NCI-H82 treated with DMSO at 0.1 percent for 48 hours (cell line): Measurements from ENCODE around the gene KHDC1.
"Not testable (repeated sequence)": the region's sequence is repeated elsewhere in the genome, so short reads cannot be mapped to it uniquely, and the experiment has no call there.

Experiments
- DNase-seq: peaks from one replicate; lab custom pipeline; 2025; ENCODE audit not compliant: unreplicated experiment; lab: John Stamatoyannopoulos, UW

KHDC1 gene

GRCh38 chr6:73262671-73263569 is at the start of gene KHDC1:
Gene KHDC1, minus strand, starts transcription at chr6:73263196. Its CDS starts 20,679 bp downstream, at chr6:73242517.
- DNase-seq: peak; percentile 33

- not testable (repeated sequence) for DNase-seq
These were observed 47.5 kb upstream of the KHDC1 start for GRCh38 chr6:73310503-73310845.

DNA sequence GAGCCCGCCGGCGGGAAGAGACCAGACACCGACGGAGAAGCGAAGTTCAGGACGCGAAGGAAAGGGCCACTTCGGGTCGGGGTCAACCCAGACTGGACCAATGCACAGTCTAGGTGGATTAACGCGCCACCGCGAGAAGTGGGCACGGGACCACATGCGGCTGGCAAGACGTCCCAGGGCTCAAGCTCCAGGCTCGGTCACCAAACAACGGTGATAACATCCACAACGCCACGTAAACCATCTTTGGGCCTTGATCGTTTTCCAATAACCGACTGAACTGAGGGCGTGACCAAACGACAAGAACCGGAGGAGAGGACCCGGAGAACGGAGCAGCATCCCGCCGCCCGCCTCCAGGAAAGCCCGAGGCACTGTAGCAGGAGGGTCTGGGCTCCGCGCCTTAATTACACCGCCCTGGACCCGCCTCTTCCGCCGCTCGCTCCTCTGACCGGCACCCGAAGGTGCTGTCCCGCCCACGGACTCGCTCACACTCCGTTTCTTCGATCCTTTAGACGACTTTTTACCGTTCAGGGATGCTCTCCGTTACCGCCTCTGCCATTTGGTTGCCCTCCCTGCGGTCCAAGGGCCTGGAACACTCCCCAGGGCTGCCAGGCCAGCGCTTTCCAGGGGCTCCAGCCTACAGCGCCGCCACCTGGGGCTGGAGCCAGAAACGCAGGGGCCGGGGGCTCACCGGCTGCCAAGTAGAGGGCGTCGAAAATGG is 46.9 kb upstream of the KHDC1 start:
- DNase-seq: peak; percentile 37

DNA sequence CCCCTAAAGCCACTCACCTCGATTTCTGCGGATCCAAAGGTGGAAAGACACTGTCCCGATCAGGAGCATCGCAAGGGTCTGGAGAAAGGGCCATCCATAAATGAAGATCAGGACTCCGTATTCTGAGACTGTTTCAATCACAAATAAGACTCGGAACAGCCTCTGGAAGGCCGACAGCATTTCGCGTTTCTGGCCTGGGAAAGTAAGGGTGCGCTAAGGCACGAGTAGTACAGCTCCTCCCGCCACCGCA is 46.5 kb upstream of the KHDC1 start:
- no peak for DNase-seq

GRCh38 chr6:73308712-73309534 is 45.9 kb upstream of the KHDC1 start:
- DNase-seq: peak; percentile 5

DNA sequence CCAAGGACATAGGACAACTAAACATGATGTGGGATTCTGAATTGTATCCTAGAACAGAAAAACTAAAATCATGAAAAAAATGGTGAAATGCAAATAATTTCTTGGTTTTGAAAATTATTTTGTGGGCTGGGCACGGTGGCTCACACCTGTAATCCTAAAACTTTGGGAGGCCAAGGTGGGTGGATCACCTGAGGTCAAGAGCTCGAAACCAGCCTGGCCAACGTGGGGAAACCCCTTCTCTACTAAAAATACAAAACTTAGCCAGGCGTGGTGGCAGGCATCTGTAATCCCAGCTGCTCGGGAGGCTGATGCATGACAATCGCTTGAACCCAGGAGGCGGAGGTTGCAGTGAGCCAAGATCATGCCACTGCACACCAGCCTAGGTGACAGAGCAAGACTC is 40.8 kb upstream of the KHDC1 start:
- not testable (repeated sequence) for DNase-seq

GRCh38 chr6:73302339-73302738 is 39.3 kb upstream of the KHDC1 start:
- no peak for DNase-seq

GRCh38 chr6:73299151-73299971 is 36.4 kb upstream of the KHDC1 start:
- no peak for DNase-seq

- DNase-seq: no peak
These were observed 30.3 kb upstream of the KHDC1 start for GRCh38 chr6:73293331-73293730.

- DNase-seq: no peak
These were observed 27.4 kb upstream of the KHDC1 start for GRCh38 chr6:73290435-73290834.

GRCh38 chr6:73286752-73287151 is 23.8 kb upstream of the KHDC1 start:
- no peak for DNase-seq

DNA sequence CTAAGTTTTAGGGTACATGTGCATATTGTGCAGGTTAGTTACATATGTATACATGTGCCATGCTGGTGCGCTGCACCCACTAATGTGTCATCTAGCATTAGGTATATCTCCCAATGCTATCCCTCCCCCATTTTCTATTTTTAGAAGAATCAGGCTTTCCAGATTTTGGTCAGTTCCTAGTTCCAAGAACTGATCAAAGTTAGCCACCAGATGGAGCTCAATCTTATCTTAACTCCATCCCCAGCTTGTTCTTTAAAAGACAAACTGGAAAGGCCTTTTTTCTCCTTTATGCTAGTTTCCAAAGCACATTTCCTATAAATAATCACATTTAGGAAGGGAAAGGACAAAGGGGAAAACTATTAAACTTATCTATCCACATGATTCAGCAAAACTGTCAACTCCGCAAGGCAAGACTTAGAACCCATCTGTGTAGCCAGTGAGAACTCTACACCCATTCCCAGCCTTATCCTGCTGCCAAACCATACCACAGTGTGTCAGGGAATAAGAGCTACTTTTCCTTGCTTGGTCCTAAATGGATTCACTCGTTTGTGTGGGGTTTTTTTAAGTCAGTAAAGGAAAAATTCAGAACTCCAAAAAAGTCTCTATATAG is 22.8 kb upstream of the KHDC1 start:
- DNase-seq: peak; percentile 4

- DNase-seq: no peak
These were observed 19.9 kb upstream of the KHDC1 start for GRCh38 chr6:73282871-73283270.

- DNase-seq: not testable (repeated sequence)
These were observed 18.7 kb upstream of the KHDC1 start for GRCh38 chr6:73281684-73282083.

- not testable (repeated sequence) for DNase-seq
These were observed 6.3 kb upstream of the KHDC1 start for GRCh38 chr6:73269296-73269695.

DNA sequence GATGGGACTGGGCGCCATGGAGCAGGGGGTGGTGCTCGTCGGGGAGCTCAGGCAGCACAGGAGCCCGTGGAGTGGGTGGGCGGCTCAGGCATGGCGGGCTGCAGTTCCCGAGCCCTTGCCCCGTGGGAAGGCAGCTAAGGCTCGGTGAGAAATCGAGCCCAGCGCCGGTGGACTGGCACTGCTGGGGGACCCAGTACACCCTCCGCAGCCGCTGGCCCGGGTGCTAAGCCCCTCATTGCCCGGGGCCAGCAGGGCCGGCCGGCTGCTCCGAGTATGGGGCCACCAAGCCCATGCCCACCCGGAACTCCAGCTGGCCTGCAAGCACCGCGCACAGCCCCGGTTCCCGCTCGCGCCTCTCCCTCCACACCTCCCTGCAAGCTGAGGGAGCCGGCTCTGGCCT is 5.9 kb upstream of the KHDC1 start:
- DNase-seq: not testable (repeated sequence)

DNA sequence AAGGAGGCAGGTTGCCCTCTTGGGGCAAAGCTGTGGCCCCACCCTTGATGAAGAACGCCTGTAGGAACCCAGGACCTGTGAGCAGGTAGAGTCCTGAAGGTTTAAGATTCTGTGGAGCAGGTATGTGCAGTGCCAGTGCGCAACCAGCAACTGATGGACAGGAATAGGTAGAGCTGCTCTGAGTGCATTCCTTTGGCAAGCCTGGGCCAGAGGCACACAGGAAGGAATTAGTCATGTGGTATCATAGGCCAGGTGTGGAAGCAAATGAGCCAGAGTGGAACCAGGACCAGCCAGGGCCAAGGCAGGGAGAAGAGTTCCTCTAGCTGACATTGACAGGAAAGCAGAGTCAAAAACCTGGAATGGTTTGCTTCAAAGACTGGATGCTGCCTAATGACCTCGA is 1.4 kb upstream of the KHDC1 start:
- no peak for DNase-seq

DNA sequence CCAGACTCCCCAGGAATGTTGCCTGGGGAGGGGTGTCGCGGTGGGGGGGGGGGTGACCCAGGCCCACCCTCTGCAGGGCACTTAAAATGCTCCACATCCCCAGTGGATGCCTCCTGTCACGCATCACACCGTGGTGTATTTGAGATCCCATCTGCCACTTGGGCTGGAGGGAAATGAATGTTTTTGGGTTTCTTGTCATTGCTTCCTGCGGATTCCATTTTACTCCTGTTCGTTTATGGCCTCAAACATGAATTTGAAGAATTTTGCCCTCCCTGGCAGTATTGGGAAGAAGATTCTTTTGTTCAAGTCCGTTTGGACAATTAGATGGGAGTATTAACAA is 544 bp upstream of the KHDC1 start:
- DNase-seq: no peak

DNA sequence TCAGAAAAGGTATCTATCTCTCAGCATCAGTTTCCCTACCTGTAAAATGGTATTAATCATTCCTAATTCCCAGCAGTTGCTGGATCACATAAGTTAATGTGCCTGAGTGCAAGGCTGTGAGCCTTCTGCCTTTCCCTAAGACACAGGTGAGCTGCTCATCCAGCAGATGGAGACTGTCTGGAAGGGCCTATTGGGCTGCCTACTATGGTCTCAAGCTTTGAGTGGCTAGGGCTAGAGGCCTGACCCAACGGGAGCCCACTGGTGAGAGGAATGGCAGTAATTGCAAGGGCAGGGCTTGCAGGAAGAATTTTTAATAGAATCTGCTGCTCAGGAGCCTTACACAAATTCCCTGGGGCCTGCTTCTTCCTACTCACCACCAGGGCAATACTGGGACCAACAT is 4.3 kb downstream of the KHDC1 start:
- DNase-seq: no peak

GRCh38 chr6:73254323-73254722 is 8.7 kb downstream of the KHDC1 start:
- not testable (repeated sequence) for DNase-seq

DNA sequence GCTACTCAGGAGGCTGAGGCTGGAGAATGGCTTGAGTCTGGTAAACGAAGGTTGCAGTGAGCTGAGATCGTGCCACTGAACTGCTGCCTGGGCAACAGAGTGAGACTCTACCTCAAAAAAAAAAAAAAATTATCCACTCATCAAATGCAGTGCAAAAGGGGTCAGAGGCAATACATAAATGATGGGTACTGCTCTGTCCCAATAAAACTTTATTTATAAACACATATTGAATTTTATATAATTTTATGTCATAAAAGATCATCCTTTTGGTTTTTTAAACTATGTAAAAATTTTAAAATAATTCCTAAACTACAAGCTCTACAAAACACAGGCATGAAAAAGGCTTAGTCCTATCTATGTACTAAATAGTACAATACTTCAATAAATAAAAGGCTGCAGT is 10.3 kb downstream of the KHDC1 start:
- DNase-seq: no peak
